LHCN-M2 (cell line): ENCODE measurements around the gene ARHGAP26. TPM values are rescaled to one million over a fixed set of nuclear protein-coding genes. Genes with fewer than 3 reads are reported as not detected.
"Not testable (repeated sequence)": the region's sequence is repeated elsewhere in the genome, so short reads cannot be mapped to it uniquely, and the experiment has no call there.

Source experiments
- DNase-seq: peaks from one replicate; pipeline ENCODE4 v3.0.0-alpha.2; 2012; ENCODE audit warnings: low read depth
- total RNA-seq: library from RNA; depleted of rRNA; stranded (reverse); fragments of >200 nt; gene quantifications from 2 replicates; pipeline ENCODE4 v1.2.3, GENCODE V29; 2014

Gene ARHGAP26
- total RNA-seq, 1 experiment from 2014 or later: 1.0 TPM

DNA sequence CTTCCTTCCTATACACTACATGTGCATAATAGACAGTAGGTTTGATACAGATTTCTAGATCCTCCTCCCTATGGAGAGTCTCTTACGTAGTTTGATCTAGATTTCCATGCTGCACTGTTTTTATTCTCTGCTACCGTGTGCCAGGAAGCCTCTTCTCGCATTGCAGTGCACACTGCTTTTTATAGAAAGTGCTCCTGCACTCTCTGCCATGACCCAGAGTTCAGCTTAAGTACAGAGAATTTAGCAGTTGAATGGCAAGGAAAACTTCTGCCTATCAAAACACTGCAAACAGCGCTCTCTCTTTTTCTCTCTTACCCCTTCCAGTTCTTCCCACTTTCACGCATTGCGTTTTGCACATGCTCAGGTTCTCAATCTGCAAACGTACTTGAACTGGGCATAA is 187.4 kb downstream of the ARHGAP26 start:
- DNase-seq: no peak

DNA sequence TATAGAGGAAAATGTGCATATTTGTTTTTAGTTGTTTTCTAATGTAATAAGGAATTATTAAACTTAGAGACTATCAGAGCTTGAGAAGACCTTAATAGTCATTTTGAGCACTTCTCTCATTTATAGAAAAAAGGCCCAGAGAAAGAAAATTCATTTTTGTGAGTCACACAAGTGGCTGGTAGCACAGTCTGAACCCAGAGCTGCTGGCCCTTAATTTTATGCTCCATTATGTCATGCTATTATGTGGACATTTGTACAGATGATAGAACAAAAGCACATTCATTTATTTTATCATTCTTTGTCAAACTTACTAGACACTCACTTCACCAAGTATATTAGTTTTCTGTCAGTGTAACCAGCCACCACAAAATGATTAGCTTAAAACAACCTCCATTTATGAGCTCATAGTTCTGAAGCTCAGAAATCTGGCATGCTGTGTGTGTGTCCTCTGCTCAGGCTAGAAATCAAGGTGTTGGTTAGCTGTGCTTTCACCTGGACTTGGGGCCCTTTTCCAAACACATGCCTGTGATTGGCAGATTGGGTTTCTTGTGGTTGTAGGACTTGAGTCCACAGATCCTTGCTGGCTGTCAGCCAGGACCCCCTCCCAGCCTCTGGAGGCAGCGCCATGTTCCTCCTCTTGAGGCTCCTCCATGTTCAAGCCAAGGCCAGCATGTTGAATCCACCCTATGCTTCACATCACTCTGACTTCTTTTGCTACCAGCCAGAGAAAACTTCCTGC is 188.9 kb downstream of the ARHGAP26 start:
- no peak for DNase-seq

DNA sequence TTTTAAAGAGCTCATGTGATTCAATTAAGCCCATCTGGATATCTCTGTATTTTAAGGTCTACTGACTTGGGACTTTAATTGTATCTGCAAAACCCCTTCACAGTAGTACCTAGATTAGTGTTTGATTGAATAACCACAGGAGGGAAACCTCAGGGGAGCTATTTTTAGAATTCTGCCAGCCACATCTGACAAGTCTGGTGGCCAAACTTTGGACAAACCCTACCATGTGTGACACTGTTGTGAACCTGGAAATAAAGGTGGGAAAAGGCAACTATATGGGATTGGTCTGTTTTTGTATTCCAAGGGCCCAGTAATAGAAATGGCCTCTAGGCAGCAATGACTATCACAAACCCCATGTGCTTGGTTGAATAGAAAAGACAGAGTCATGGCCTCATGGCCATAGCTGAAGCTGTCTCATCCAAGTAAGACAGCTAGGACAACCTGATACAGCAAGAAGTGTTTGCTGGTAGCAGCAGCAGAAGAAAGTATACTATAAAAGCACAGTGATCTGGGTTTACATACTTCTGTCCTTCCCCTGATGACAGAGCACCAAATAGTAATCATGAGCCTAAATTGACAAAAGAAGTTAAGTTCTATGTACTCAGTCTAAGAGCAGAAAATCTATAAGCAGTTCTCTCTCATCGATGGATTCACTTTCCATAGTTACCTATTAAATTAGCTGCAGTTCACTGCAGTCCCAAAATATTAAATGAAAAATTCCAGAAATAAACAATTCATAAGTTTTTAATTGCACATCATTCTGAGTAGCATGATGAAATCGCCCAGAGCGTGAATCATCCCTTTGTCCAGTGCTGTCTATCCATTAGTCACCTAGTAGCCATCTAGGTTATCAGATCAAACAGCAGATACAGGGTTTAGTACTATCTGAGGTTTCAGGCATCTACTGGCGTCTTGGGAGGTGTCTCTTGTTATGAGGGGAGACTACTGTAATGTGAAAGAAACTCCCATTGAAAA is 189.8 kb downstream of the ARHGAP26 start:
- DNase-seq: peak; percentile 80

DNA sequence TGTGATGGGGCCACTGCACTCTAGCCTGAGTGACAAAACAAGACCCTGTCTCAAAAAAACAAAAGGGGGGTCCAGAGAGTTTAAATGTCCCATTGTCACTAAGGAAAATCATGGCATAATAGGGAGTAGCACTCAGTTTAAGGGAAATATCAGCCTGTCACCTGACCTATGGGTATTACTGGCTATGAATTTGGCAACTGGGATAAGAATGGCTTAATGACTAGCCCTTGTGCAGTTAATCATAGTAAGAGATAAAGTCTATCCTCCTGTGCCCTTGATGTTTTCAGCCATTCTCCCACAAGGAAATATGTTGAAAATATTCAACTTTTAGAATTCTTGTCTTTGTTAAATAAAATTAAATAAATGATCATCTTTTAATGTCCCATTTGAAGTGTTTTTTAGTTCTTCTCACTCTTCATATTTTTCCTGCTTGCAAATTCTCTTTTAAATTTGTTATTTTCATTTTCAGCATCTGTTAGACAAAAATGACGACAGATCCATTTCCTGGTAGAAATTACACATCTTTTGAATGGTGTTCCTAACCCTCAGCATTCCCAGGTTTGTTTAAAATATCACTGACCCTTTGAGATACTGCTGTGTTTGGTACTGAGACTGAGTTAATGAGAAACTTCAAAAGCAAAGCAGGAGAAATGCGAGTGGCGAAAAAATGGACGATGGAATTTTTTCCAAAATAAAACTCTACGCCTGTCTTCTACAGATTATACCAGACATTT is 191.4 kb downstream of the ARHGAP26 start:
- DNase-seq: no peak

DNA sequence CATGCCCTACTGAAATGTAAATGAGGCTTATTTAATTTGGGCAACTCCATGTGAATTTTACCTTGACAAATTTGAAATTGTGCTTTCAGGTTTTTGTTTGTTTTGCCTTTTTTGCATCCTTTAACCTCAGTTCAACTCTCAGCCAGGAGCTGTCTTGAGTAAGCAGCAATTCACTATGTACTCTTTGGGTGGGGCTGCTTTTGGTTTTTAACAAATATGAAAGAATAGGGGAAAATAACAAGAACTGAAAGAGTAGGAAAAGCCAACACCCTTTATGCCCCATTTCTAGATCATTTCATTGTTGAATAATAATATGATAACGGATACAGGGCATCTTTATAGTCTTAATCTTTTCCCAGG is 192.0 kb downstream of the ARHGAP26 start:
- no peak for DNase-seq

DNA sequence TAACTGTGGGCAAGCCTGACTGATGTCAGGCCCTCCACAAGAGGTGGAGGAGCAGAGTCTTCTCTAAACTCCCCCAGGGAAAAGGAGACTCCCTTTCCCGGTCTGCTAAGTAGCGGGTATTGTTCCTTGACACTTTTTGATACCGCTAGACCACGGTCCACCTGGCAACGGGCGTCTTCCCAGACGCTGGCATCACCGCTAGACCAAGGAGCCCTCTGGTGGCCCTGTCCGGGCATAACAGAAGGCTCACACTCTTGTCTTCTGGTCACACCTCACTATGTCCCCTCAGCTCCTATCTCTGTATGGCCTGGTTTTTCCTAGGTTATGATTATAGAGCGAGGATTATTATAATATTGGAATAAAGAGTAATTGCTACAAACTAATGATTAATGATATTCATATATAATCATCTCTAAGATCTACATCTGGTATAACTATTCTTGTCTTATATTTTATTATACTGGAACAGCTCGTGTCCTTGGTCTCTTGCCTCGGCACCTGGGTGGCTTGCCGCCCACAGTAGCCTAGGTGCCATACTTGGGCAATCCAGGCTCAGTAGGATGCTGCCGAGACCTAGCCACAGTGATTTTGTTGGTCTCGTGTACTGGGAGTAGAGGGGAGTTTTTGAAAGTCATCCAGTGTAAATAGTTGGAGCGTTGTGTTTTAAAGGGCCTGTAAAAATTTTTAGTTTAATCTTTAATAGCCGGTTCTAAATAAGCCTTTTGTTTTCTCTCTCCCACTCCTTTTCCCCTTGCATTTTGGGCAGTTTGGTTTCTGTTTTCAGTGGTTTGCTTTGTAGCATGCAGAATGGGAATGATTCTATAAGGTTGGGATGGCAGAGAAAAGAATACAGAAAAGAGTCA is 195.3 kb downstream of the ARHGAP26 start:
- DNase-seq: not testable (repeated sequence)

DNA sequence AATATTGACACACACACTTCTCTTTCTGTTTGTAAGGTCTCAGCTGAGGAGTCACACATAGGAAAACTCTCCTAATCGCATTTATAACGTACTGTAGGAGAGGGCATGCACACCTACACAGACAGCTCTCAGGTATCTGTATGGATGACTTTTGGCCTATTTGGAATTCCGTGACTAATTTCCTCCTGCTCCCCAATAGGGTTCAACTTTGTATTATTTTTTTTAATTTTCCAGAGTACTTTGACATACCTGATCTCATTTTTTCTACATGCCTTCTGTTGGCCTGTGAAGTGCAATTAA is 195.9 kb downstream of the ARHGAP26 start:
- no peak for DNase-seq

DNA sequence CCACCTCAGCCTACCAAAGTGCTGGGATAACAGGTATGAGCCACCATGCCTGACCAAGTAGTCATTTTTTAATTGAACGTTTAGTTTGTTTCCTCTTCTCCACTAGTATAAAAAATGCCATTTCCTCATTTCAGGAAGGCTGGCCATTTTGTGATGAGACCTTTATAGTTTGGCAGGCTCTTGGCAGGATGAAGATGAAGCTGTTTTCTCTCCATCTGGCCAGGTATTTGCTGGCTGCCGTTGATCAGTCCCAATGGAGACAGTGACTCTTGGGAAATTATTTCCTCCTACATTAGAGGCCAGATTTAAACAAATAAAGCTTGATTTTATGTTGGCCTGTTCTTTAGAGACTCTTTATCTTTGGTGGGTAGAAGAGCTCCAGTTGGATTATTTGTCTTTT is 199.0 kb downstream of the ARHGAP26 start:
- DNase-seq: no peak

DNA sequence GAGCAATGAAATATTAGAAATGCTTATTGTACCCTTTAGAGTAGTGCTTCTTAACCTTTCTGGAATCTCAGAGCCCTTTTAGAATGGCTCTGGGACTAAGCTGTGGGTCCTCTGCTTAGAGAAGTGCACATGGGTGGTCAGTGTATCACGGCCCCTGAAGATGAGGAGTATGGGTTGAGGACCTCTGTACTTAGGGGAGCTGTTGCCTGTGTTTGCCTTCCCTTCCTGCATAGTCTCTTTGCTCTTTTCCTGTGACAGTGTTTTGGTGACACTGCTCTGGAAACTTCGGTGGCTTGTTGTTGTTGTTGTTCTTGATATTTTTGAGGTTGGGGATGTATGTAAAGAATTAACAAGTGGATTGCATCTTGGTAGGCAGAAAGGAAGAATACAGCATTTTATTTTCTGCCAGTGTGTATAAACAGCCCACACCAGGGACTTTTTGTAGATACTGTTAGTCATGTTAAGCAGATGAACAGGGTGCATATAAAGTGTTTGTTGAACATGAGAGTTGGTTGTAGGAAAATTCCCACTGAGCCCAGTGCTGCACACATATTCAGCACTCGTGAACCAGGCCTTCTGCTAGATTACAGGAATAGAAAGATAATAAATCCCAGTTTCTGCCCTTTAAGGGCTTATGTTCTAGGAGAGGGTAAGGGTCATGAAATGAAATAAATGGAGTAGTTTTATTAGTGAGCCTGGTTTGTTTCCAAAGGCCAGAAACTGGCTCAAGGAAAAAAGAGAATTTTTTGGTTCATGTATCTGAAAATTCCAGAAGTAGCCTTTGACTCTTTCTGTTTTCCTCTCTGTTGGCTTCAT is 199.7 kb downstream of the ARHGAP26 start:
- DNase-seq: no peak

DNA sequence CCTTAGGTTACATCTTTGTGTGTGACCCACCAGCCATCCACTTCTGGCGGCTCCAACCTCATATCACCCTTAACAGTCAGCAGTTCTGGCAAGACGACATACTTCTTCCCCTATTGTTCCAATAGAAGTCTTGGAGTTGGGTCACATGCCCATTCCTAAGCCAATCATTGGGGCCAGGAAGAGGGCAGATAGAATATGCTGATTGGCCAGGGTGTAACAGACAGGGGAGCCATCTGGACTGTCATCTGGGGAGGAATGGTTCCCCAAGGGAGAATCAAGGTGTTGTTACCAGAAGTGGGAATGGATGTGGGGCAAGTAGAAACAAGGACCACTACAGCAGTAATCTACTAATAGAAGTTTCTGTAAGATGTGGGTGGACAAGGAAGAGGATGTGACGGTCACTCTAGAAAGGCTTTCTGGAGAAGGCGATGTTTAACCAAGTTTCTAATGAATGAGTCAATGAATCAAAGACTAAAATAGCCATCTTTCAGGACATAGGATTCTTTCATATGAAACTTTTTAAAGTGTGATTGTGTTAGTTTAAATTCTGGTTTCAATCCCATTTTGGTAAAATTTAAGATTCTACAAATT is 200.4 kb downstream of the ARHGAP26 start:
- no peak for DNase-seq

DNA sequence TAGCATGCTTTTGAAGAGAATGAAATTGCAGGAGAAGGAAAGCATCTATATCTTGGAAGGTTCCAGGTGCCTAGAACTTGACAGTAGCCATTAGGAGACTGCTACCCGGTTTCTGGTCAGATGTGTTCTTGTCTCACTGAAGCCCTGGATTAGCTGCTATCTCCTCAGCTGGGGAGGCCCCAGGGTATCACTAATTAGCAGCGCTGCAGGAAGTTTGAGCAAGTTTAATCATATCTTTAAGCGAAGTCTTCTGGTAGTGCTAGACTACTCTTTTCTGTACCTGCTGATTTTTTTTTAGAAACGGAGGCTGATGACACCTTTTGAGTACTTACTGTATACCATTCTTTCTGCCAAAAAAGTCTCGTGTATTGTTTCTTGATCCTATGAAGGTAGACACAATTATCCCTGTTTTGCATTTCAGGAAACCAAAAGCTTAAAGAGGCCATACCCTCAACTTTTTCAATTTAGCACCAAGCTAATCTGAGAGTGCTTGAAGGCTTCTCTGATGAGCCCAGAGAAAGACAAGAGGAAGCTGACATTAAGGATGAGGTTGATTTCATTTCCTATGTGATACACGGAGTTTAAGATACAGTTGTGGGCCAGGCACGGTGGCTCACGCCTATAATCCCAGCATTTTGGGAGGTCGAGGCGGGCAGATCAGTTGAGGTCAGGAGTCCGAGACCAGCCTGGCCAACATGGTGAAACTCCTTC is 201.3 kb downstream of the ARHGAP26 start:
- no peak for DNase-seq

DNA sequence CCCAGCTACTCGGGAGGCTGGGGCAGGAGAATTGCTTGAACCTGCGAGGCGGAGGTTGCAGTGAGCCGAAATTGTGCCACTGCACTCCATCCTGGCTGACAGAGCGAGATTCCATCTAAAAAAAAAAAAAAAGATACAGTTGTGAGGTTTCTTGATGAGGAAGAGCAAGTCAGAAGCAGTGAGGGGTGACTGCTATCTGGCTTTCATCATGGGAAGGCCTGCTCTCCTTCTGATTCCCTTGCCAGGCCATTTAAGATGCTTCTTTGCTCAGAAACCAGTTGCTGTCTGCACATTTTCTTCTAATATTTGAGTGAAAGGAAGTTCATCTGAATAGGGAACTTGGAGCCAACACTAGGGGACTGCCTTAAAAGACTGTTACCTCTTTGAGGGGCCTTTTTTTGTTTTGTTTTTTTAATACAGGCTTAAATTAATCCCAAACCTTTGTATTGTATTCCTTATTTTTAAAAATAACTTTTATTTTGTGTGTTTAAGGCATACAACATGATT is 201.9 kb downstream of the ARHGAP26 start:
- DNase-seq: no peak

DNA sequence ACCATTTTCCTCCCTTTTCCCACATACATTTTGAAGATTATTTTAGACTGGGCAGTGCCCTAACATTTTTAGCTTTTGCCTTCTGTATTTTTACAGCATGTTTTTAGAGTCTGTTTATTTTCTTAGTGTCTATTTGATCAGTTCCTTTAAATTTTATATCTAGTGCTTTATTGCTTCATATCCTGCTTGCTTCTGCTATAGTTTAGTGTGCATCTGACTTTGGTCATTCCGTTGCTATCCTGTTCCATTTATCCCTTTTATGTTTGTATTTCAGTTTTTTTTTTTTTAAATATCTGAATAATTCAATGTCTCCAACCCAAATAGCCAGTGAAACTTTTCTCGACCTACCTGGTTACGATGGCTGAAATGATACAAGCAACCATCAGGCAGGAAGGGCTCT is 203.8 kb downstream of the ARHGAP26 start:
- no peak for DNase-seq

DNA sequence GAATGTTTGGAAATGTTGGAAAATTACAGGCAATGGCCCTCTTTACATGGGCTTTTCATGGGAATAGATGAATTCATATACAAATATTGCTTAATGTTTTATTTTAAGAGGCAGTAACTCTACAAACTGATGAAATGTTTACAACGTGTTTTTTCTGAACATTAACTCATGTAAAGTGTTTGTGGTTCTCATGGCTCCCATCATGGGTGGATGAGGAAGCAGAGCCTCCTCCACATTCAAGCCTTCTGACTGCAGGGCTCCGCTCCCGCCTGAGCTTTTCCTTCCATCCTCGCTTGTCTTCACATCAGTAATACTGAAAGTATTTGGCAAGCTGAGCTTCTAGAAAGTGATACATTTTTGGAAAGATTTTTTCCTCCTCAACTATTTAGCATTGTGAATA is 204.2 kb downstream of the ARHGAP26 start:
- DNase-seq: no peak

DNA sequence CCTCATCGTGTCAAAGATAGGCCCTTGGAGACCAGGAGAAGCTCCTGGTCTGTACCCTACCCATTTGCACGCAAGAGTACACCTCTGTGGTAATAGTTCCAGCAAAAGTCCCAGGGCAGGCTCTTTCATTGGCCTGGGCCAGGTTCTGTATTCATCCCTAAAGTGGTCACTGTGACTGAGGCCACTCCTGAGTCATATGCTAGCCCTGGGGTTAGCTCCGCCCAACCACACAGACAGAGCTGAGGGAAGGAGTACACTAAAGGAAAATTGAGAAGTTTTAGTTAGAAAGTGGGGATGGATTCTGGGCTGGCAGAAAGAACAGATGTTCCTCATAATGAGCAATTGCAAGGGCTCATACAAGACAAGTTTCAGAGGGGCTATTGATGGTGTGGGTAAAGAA is 206.7 kb downstream of the ARHGAP26 start:
- peak; percentile 77 for DNase-seq

DNA sequence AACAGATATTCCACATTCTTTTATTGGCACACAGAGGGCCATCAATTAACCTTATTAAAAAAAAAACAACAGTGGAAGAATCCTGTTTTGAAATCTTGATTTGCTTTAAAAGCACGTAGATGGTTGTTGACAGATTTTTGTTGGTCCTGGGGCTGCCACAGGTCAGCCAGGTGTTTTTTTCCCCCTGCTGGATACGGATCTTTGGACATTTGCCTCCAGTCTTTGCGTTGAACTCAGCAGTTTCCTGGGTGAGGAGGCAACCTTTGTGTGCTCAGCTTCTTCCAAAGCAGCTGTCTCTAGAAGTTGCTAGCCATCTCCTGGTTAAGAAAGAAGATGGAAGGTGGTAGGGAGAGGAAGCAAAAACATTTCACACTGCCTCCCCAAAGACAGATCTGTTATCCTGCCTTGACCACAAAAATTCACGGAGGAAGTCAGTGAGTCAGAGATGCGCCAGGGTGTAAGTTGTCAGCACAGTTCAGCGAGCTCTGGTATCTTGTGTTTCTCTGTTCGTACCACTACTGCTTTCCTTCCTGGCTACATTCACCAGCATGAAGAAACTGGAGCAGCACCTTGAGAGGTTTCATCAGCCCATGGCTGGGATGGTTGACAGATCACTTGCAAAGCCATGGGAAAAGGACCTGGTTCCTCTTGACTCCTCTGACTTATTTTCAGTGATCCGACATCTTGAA is 207.3 kb downstream of the ARHGAP26 start:
- peak; percentile 96 for DNase-seq

DNA sequence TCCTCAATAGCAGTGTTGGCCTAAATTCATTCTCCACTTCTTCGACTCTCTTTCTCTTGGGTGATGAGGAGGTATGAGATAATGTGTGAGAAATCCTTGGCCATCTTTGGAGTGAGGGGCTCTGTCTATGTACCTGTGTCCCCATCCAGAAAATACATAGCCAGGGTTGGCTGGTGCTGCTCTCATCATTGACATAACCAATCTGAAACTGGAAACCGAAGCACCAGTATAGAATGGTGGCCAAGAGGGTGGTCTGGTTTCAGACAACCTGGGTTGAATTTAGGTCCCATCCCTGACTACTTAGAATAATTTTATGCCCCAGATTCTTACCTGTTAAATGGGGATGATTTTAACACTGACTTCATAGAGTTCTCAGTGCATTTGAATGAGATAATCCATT is 208.1 kb downstream of the ARHGAP26 start:
- DNase-seq: no peak

DNA sequence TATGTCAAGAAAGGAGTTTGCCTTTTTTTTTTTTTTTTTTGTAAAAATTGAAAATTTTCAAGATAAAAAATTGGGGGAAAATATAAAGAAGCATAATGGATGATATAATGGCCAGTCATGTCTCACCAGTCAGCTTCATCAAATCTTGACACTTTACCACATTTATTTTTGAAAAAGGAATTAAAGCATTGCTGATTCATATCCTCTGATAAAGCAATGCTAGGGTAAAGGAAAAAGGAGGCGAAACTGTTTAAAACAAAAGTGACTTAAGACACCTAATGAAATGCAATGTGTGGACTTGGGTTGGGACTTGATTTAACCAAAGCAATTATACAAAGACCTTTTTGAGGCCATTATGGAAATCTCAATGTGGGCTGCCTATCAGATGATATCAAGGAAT is 208.5 kb downstream of the ARHGAP26 start:
- peak; percentile 27 for DNase-seq

DNA sequence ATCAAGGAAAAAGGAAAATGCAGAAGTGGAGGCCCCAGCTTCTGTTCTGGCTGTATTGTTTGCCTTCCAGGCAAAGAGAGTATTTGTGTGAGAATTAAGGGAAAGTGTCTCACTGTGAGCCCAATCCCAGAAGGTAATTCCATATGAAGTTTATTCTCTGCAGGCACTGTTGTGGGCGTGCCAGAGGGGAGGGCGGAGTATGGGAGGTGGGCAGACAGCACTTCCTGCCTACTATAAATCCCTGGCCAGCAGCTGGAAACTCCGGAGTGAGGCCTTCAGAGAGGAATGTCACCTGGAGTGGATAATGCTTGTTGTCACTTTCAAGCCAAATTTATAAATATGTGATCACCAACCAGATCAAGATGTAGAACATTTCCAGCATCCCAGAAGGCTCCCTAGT is 209.5 kb downstream of the ARHGAP26 start:
- DNase-seq: no peak
